ENCODE data around the gene SMIM21.

SMIM21 gene

GRCh38 chr18:75362435-75362834 lies 65.1 kb downstream of the SMIM21 start:
- H3K9ac ChIP-seq, result no peak overlapping the region
- no peaks in the 10 kb centered on the region for H3K36me3 ChIP-seq (ENCODE audit: insufficient read depth)
- no peak overlapping the region for H3K4me2 ChIP-seq
- H2AFZ ChIP-seq (ENCODE audit: low read depth), result no peak overlapping the region
- no peaks in the 10 kb centered on the region for H3K27me3 ChIP-seq (ENCODE audit: insufficient read depth, low read depth)
- H4K20me1 ChIP-seq (ENCODE audit: insufficient read depth), result no peaks in the 10 kb centered on the region
- no peaks in the 10 kb centered on the region for H3K79me2 ChIP-seq (ENCODE audit: insufficient read depth, low read depth)
- H3K4me3 ChIP-seq (IDR thresholded peaks at IDR 0.05; ENCODE audit: insufficient read depth, low read depth, low read length), result no peak overlapping the region
- H3K27ac ChIP-seq, result no peak overlapping the region
- no peak for TF ChIP-seq CTCF (conservative IDR thresholded peaks at IDR 0.05; ENCODE audit: low read depth, low read length)
- H3K4me1 ChIP-seq (ENCODE audit: low read depth, poor library complexity, severe bottlenecking), result no peaks in the 10 kb centered on the region

- no peak for TF ChIP-seq CTCF (conservative IDR thresholded peaks at IDR 0.05; ENCODE audit: low read depth, low read length)
- Histone ChIP-seq H3K9ac (no peak overlapping the region), H3K79me2 (ENCODE audit: insufficient read depth, low read depth) (no peaks in the 10 kb centered on the region), H3K27ac (no peak overlapping the region), H2AFZ (ENCODE audit: low read depth) (no peak overlapping the region), H4K20me1 (ENCODE audit: insufficient read depth) (no peaks in the 10 kb centered on the region), H3K4me2 (no peak overlapping the region), H3K4me1 (ENCODE audit: low read depth, poor library complexity, severe bottlenecking) (no peaks in the 10 kb centered on the region), H3K36me3 (ENCODE audit: insufficient read depth) (no peaks in the 10 kb centered on the region), H3K27me3 (ENCODE audit: insufficient read depth, low read depth) (no peaks in the 10 kb centered on the region), H3K4me3 (IDR thresholded peaks at IDR 0.05; ENCODE audit: insufficient read depth, low read depth, low read length) (no peak overlapping the region)
These were observed 66.6 kb downstream of the SMIM21 start for GRCh38 chr18:75360941-75361340.

GRCh38 chr18:75360215-75360614 lies 67.3 kb downstream of the SMIM21 start:
- H3K36me3 ChIP-seq (ENCODE audit: insufficient read depth), result no peaks in the 10 kb centered on the region
- H3K4me1 ChIP-seq (ENCODE audit: low read depth, poor library complexity, severe bottlenecking), result no peaks in the 10 kb centered on the region
- TF ChIP-seq CTCF (conservative IDR thresholded peaks at IDR 0.05; ENCODE audit: low read depth, low read length), result no peak
- no peaks in the 10 kb centered on the region for H3K79me2 ChIP-seq (ENCODE audit: insufficient read depth, low read depth)
- no peak overlapping the region for H3K4me3 ChIP-seq (IDR thresholded peaks at IDR 0.05; ENCODE audit: insufficient read depth, low read depth, low read length)
- no peak overlapping the region for H3K9ac ChIP-seq
- H3K4me2 ChIP-seq, result no peak overlapping the region
- H4K20me1 ChIP-seq (ENCODE audit: insufficient read depth), result no peaks in the 10 kb centered on the region
- no peak overlapping the region for H3K27ac ChIP-seq
- H3K27me3 ChIP-seq (ENCODE audit: insufficient read depth, low read depth), result no peaks in the 10 kb centered on the region
- H2AFZ ChIP-seq (ENCODE audit: low read depth), result no peak overlapping the region
